Measurements from ENCODE around the gene CHD3. TPM values are rescaled to one million over a fixed set of nuclear protein-coding genes. Genes with fewer than 3 reads are reported as not detected.
A peak's percentile ranks its signal among the peaks of the same experiment; 100 is the strongest.

The CHD3 gene
- total and polyA plus RNA-seq, 2 experiments from 2014 or later, result 2.9 to 9.7 TPM

- Histone ChIP-seq H3K27me3 (ENCODE audit: insufficient read depth) (peaks cover 75% of the 10 kb centered on the region), H3K4me3 (peak overlapping the region; percentile 55), H3K27ac (ENCODE audit: low read depth) (no peak overlapping the region), H2AFZ (no peak overlapping the region), H3K9me2 (ENCODE audit: insufficient read depth) (no peaks in the 10 kb centered on the region), H3K36me3 (ENCODE audit: insufficient read depth) (no peaks in the 10 kb centered on the region; the same call in 1 of the 2 replicates), H3K79me2 (replicated peaks; ENCODE audit: insufficient read depth) (peaks cover 7% of the 10 kb centered on the region), H3K4me1 (ENCODE audit: insufficient read depth) (peaks cover 45% of the 10 kb centered on the region), H3F3A (replicated peaks; ENCODE audit: low read depth) (peaks cover 21% of the 10 kb centered on the region; the same call in 1 of the 2 replicates), H4K20me1 (replicated peaks; ENCODE audit: insufficient read depth) (no peaks in the 10 kb centered on the region; the same call in 1 of the 2 replicates), H3K4me2 (peak overlapping the region; percentile 89)
- Mint-ChIP-seq H3K27ac (no peak overlapping the region), H3K27me3 (ENCODE audit: insufficient read depth, low read depth, poor library complexity) (peaks cover 27% of the 10 kb centered on the region), H3K36me3 (ENCODE audit: low read depth) (no peaks in the 10 kb centered on the region; the same call in 2 of the 3 replicates), H3K9me3 (no peaks in the 10 kb centered on the region; the same call in 2 of the 3 replicates), H3K4me3 (peak overlapping the region; percentile 71), H3K4me1 (peaks cover 32% of the 10 kb centered on the region)
- DNase-seq (ENCODE audit: low spot score) (no peak), ATAC-seq (no peak)
- peak; percentile 28 for TF ChIP-seq EZH2 (IDR thresholded peaks at IDR 0.05; ENCODE audit: low read depth, unreplicated experiment)
- no peak for TF ChIP-seq ETS1 (IDR thresholded peaks at IDR 0.05)
These were observed 34.4 kb upstream of the CHD3 start for GRCh38 chr17:7854078-7854777.

- H3K27ac Mint-ChIP-seq, result no peak within 1 kb of the TSS
- Histone ChIP-seq H3K79me2 (replicated peaks; ENCODE audit: insufficient read depth) (peaks cover 7% of the 10 kb centered on the region), H3K4me1 (ENCODE audit: insufficient read depth) (peaks cover 43% of the 10 kb centered on the region), H4K20me1 (replicated peaks; ENCODE audit: insufficient read depth) (peaks cover 7% of the 10 kb centered on the region), H2AFZ (no peak within 1 kb of the TSS), H3F3A (replicated peaks; ENCODE audit: low read depth) (peaks cover 21% of the 10 kb centered on the region; the same call in 1 of the 2 replicates), H3K27ac (ENCODE audit: low read depth) (no peak within 1 kb of the TSS), H3K27me3 (ENCODE audit: insufficient read depth) (peaks cover 67% of the 10 kb centered on the region), H3K4me3 (peak within 1 kb of the TSS; percentile 55), H3K4me2 (peak within 1 kb of the TSS; percentile 89), H3K9me2 (ENCODE audit: insufficient read depth) (no peaks in the 10 kb centered on the region), H3K36me3 (ENCODE audit: insufficient read depth) (no peaks in the 10 kb centered on the region; the same call in 1 of the 2 replicates)
- H3K4me3 Mint-ChIP-seq, result peak within 1 kb of the TSS; percentile 71
- H3K9me3 Mint-ChIP-seq, result no peaks in the 10 kb centered on the region; the same call in 2 of the 3 replicates
- DNase-seq (ENCODE audit: low spot score) (peak; percentile 83), ATAC-seq (peak; percentile 1; the same call in 2 of the 3 replicates)
- no peak for TF ChIP-seq ZNF114 (CRISPR knock-in tag; IDR thresholded peaks at IDR 0.05)
- TF ChIP-seq EZH2 (IDR thresholded peaks at IDR 0.05; ENCODE audit: low read depth, unreplicated experiment), result peak; percentile 67
- peaks cover 33% of the 10 kb centered on the region for H3K4me1 Mint-ChIP-seq
- no peaks in the 10 kb centered on the region; the same call in 1 of the 3 replicates for H3K36me3 Mint-ChIP-seq (ENCODE audit: low read depth)
- H3K27me3 Mint-ChIP-seq (ENCODE audit: insufficient read depth, low read depth, poor library complexity), result peaks cover 24% of the 10 kb centered on the region
These were observed 33.5 kb upstream of the CHD3 start, which contains the start of gene TMEM88 for GRCh38 chr17:7854851-7855659. TSS of gene TMEM88 (plus strand) at chr17:7855066. CDS start at chr17:7855075, 9 bp downstream.

- Histone ChIP-seq H2AFZ (no peak overlapping the region), H3K27me3 (ENCODE audit: insufficient read depth) (peaks cover 61% of the 10 kb centered on the region), H3K27ac (ENCODE audit: low read depth) (no peak overlapping the region), H3K4me1 (ENCODE audit: insufficient read depth) (peaks cover 43% of the 10 kb centered on the region), H3F3A (replicated peaks; ENCODE audit: low read depth) (peaks cover 21% of the 10 kb centered on the region; the same call in 1 of the 2 replicates), H3K36me3 (ENCODE audit: insufficient read depth) (no peaks in the 10 kb centered on the region; the same call in 1 of the 2 replicates), H3K9me2 (ENCODE audit: insufficient read depth) (no peaks in the 10 kb centered on the region), H4K20me1 (replicated peaks; ENCODE audit: insufficient read depth) (peaks cover 10% of the 10 kb centered on the region), H3K79me2 (replicated peaks; ENCODE audit: insufficient read depth) (peaks cover 7% of the 10 kb centered on the region), H3K4me2 (peak overlapping the region; percentile 89), H3K4me3 (peak overlapping the region; percentile 55)
- Mint-ChIP-seq H3K27ac (no peak overlapping the region), H3K9me3 (no peaks in the 10 kb centered on the region; the same call in 2 of the 3 replicates), H3K4me3 (no peak overlapping the region), H3K4me1 (peaks cover 33% of the 10 kb centered on the region), H3K36me3 (ENCODE audit: low read depth) (no peaks in the 10 kb centered on the region; the same call in 1 of the 3 replicates), H3K27me3 (ENCODE audit: insufficient read depth, low read depth, poor library complexity) (peaks cover 24% of the 10 kb centered on the region)
- ATAC-seq (no peak), DNase-seq (ENCODE audit: low spot score) (no peak)
- no peak for TF ChIP-seq NANOG (IDR thresholded peaks at IDR 0.05; ENCODE audit: borderline replicate concordance)
- TF ChIP-seq ZNF462 (CRISPR knock-in tag; IDR thresholded peaks at IDR 0.05), result no peak
- no peak for TF ChIP-seq CREB1 (CRISPR knock-in tag; IDR thresholded peaks at IDR 0.05; ENCODE audit: low read depth)
- TF ChIP-seq EZH2 (IDR thresholded peaks at IDR 0.05; ENCODE audit: low read depth, unreplicated experiment), result no peak
These were observed 33.0 kb upstream of the CHD3 start for GRCh38 chr17:7855660-7856010.

Measured in GM23338 (cell line).